H9 (cell line): Measurements from ENCODE around the gene PARP3. TPM values are rescaled to one million over a fixed set of nuclear protein-coding genes. Genes with fewer than 3 reads are reported as not detected.

Experiments used
- DNase-seq: peaks from one replicate; pipeline ENCODE4 v3.0.0-alpha.2; 2017
- H2AFZ ChIP-seq: one replicate; pipeline ENCODE4 v1.6.1; 2013; ENCODE audit warnings: mild to moderate bottlenecking, low read length, control low read depth, moderate library complexity
- H2AK5ac ChIP-seq: 2 replicates; pipeline ENCODE4 v1.6.1; 2013; ENCODE audit warnings: low read length, control low read depth, mixed read lengths; ENCODE audit not compliant: insufficient read length
- H2BK120ac ChIP-seq: one replicate; pipeline ENCODE4 v1.6.1; 2013; ENCODE audit warnings: low read depth, mild to moderate bottlenecking, low read length, control low read depth, inconsistent platforms; ENCODE audit not compliant: poor library complexity, severe bottlenecking
- H2BK12ac ChIP-seq: 2 replicates; pipeline ENCODE4 v1.6.1; 2013; ENCODE audit warnings: low read length, control low read depth, mixed read lengths, low read depth; ENCODE audit not compliant: insufficient read length
- H2BK15ac ChIP-seq: 2 replicates; pipeline ENCODE4 v1.6.1; 2013; ENCODE audit warnings: low read depth, low read length, control low read depth
- H2BK20ac ChIP-seq: one replicate; pipeline ENCODE4 v1.6.1; 2013; ENCODE audit warnings: low read depth, mild to moderate bottlenecking, low read length, control low read depth, inconsistent platforms; ENCODE audit not compliant: poor library complexity, severe bottlenecking
- H2BK5ac ChIP-seq: 2 replicates; pipeline ENCODE4 v1.6.1; 2013; ENCODE audit warnings: low read length, control low read depth, mixed read lengths; ENCODE audit not compliant: insufficient read length
- H3K14ac ChIP-seq: 2 replicates; pipeline ENCODE4 v1.6.1; 2013; ENCODE audit warnings: low read length, control low read depth; ENCODE audit not compliant: insufficient read depth
- H3K18ac ChIP-seq: 2 replicates; pipeline ENCODE4 v1.6.1; 2013; ENCODE audit warnings: low read depth, mild to moderate bottlenecking, mixed read lengths, low read length, control low read depth; ENCODE audit not compliant: insufficient read length
- H3K23ac ChIP-seq: 2 replicates; pipeline ENCODE4 v1.6.1; 2013; ENCODE audit warnings: low read length, control low read depth, mixed read lengths, low read depth; ENCODE audit not compliant: insufficient read length
- H3K23me2 ChIP-seq: 2 replicates; pipeline ENCODE4 v1.6.1; 2013; ENCODE audit warnings: low read depth, mild to moderate bottlenecking, mixed read lengths, low read length, control low read depth; ENCODE audit not compliant: insufficient read length, poor library complexity, severe bottlenecking
- H3K27ac ChIP-seq: 2 replicates; pipeline ENCODE4 v1.5.1; 2013; ENCODE audit warnings: low read length, control low read depth, mixed read lengths, low read depth; ENCODE audit not compliant: insufficient read length
- H3K27me3 ChIP-seq: 2 replicates; pipeline ENCODE4 v1.6.1; 2013; ENCODE audit warnings: low read length, control low read depth, inconsistent platforms; ENCODE audit not compliant: insufficient read depth
- H3K4ac ChIP-seq: 2 replicates; pipeline ENCODE4 v1.6.1; 2013; ENCODE audit warnings: low read depth, mild to moderate bottlenecking, control low read depth, inconsistent platforms, low read length, moderate library complexity
- H3K4me1 ChIP-seq: 2 replicates; pipeline ENCODE4 v1.6.1; 2013; ENCODE audit warnings: low read length, control low read depth, inconsistent platforms; ENCODE audit not compliant: insufficient read depth
- H3K4me2 ChIP-seq: 2 replicates; pipeline ENCODE4 v1.6.1; 2013; ENCODE audit warnings: low read length, control low read depth, mixed read lengths; ENCODE audit not compliant: insufficient read length, insufficient read depth
- H3K56ac ChIP-seq: 2 replicates; pipeline ENCODE4 v1.6.1; 2013; ENCODE audit warnings: low read depth, mild to moderate bottlenecking, mixed read lengths, low read length, control low read depth; ENCODE audit not compliant: insufficient read length
- H3K79me1 ChIP-seq: 2 replicates; pipeline ENCODE4 v1.6.1; 2013; ENCODE audit warnings: low read depth, mild to moderate bottlenecking, moderate library complexity, low read length, control low read depth, inconsistent platforms; ENCODE audit not compliant: insufficient read depth, poor library complexity, severe bottlenecking
- H3K79me2 ChIP-seq: 2 replicates; pipeline ENCODE4 v1.6.1; 2013; ENCODE audit warnings: low read length, control low read depth, inconsistent platforms; ENCODE audit not compliant: insufficient read depth
- H3K9ac ChIP-seq: 2 replicates; pipeline ENCODE4 v1.6.1; 2013; ENCODE audit warnings: low read length, control low read depth, mixed read lengths; ENCODE audit not compliant: insufficient read length; ENCODE audit errors: extremely low read depth
- H3K9me3 ChIP-seq: one replicate; pipeline ENCODE4 v1.6.1; 2013; ENCODE audit warnings: low read depth, low read length, inconsistent platforms; ENCODE audit not compliant: control insufficient read depth
- H3T11ph ChIP-seq: one replicate; pipeline ENCODE4 v1.6.1; 2013; ENCODE audit warnings: mild to moderate bottlenecking, low read length, control low read depth, inconsistent platforms
- H4K20me1 ChIP-seq: one replicate; pipeline ENCODE4 v1.6.1; 2013; ENCODE audit not compliant: control insufficient read depth, insufficient read length, insufficient read depth
- H4K5ac ChIP-seq: 2 replicates; pipeline ENCODE4 v1.6.1; 2013; ENCODE audit warnings: low read depth, mild to moderate bottlenecking, mixed read lengths, low read length, control low read depth; ENCODE audit not compliant: insufficient read length
- H4K8ac ChIP-seq: replicated peaks from 2 replicates; pipeline ENCODE4 v1.6.1; 2013; ENCODE audit warnings: low read length, control low read depth, mixed read lengths, low read depth; ENCODE audit not compliant: insufficient read length
- H4K91ac ChIP-seq: 2 replicates; pipeline ENCODE4 v1.6.1; 2013; ENCODE audit warnings: low read depth, mild to moderate bottlenecking, moderate library complexity, mixed read lengths, low read length, control low read depth; ENCODE audit not compliant: insufficient read length
- H3K27ac Mint-ChIP-seq, 3 experiments: 2 replicates in 2 of 3; 3 replicates in 1 of 3; pipeline ENCODE4 v1.8.0; 2020 to 2021; ENCODE audit warnings: mixed read lengths in 3 of 3, mild to moderate bottlenecking in 1 of 3, moderate library complexity in 1 of 3
- H3K27me3 Mint-ChIP-seq: 2 replicates; pipeline ENCODE4 v1.8.0; 2021; ENCODE audit warnings: low read depth, mild to moderate bottlenecking, moderate library complexity, mixed read lengths
- H3K36me3 Mint-ChIP-seq, 3 experiments: 2 replicates in 2 of 3; 3 replicates in 1 of 3; pipeline ENCODE4 v1.8.0; 2020 to 2021; ENCODE audit warnings: low read depth in 3 of 3, mixed read lengths in 3 of 3; ENCODE audit not compliant: insufficient read depth in 1 of 3
- H3K4me1 Mint-ChIP-seq, 2 experiments: 2 replicates each; pipeline ENCODE4 v1.8.0; 2020; ENCODE audit warnings: mixed read lengths in 2 of 2
- H3K4me3 Mint-ChIP-seq, 2 experiments: 2 replicates in 1 of 2; 3 replicates in 1 of 2; pipeline ENCODE4 v1.8.0; 2020 to 2021; ENCODE audit warnings: mild to moderate bottlenecking in 2 of 2, mixed read lengths in 2 of 2, moderate library complexity in 1 of 2
- H3K9me3 Mint-ChIP-seq, 2 experiments: 2 replicates in 1 of 2; 3 replicates in 1 of 2; pipeline ENCODE4 v1.8.0; 2020; ENCODE audit warnings: mild to moderate bottlenecking in 2 of 2, mixed read lengths in 2 of 2, moderate library complexity in 1 of 2
- WGBS: extraction: QIAGEN DNeasy Blood & Tissue Kit; methylation state at CpG from one replicate; pipeline ENCODE4 v1.1.7; 2013; ENCODE audit warnings: missing lambda C conversion rate, low lambda C conversion rate, mixed read lengths; ENCODE audit not compliant: insufficient read length; ENCODE audit errors: extremely low coverage; 5-methylcytosine and 5-hydroxymethylcytosine counted together
- total RNA-seq: library from RNA; stranded (reverse); gene quantifications from 2 replicates; pipeline ENCODE4 v1.2.1, GENCODE V29; 2021
- TF ChIP-seq, protein P1 (sequence below): fragments of 200-600 bp; sonication (generic); conservative IDR thresholded peaks from 3 replicates; pipeline ENCODE4 v1.8.0; 2021; ENCODE audit warnings: antibody characterized with exemption, mild to moderate bottlenecking

The PARP3 gene
- total RNA-seq, 1 experiment from 2014 or later: 1.3 TPM

DNA sequence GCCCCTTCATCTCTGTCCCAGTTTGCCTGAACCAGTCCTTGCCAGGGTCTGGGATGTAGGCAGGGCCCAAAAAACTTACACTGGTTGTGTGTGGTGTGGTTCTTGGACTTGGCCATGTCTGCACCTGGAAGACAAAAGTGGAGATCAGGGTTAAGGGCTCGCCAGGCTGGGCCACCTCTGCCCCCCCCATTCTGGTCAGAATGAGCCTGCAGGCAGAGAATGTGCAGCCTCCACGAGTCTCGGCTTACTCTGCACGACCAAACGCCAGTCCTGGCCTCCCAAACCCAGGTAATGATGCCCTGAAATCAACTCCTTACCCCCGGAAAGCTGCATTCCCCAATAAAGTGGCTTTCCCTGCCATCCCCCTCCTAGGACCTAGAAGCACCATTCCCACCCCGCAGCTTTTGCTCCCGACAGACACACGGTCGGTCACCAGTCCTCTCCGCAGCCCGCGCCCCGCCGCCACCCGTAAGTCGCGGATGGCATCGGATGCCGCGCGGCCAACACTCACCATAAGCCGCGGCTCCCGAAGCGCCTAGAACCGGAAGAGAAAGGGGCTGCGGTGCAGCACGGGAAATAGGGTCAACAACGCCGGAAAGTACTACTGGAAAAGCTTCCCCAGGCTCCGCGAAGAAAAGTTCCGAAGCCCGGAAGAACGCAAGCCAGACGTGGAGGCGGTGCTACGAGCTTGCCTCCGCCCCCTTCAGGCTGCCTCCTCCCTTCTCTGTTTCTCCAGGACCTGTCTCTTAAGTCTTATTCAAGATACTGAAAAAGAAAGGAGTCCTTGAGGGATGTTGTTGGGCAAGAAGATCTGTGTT is 53.4 kb downstream of the PARP3 start, which contains the start of gene RPL29:
TSS of gene RPL29 (minus strand) at position 550 of the 818 bp plus-strand sequence. CDS start at position 116, 434 bp downstream.
- peak; percentile 94 for DNase-seq
- Histone ChIP-seq H4K91ac (peak within 1 kb of the TSS; percentile 95), H3K23me2 (peaks cover 11% of the 10 kb centered on the region), H3K4ac (peak within 1 kb of the TSS; percentile 92), H3K9ac (peak within 1 kb of the TSS; percentile 100), H3K14ac (peak within 1 kb of the TSS; percentile 99), H4K5ac (peak within 1 kb of the TSS; percentile 93), H3K18ac (peak within 1 kb of the TSS; percentile 93), H3K4me1 (peaks cover 7% of the 10 kb centered on the region), H3K23ac (no peak within 1 kb of the TSS), H3K4me2 (peak within 1 kb of the TSS; percentile 82), H3K27me3 (no peaks in the 10 kb centered on the region), H3K56ac (peak within 1 kb of the TSS; percentile 42), H2BK12ac (no peak within 1 kb of the TSS), H2BK20ac (no peak within 1 kb of the TSS), H2BK120ac (no peak within 1 kb of the TSS), H4K20me1 (peaks cover 2% of the 10 kb centered on the region), H2BK15ac (no peak within 1 kb of the TSS), H2BK5ac (peak within 1 kb of the TSS; percentile 64), H2AFZ (no peak within 1 kb of the TSS), H3K79me2 (peaks cover 10% of the 10 kb centered on the region; the same call in 1 of the 2 replicates), H3K79me1 (peaks cover 7% of the 10 kb centered on the region), H2AK5ac (peak within 1 kb of the TSS; percentile 79), H3K9me3 (no peaks in the 10 kb centered on the region), H3T11ph (no peak within 1 kb of the TSS), H3K27ac (peak within 1 kb of the TSS; percentile 65), H4K8ac (peak within 1 kb of the TSS; percentile 100)
- H3K27me3 Mint-ChIP-seq: peaks cover 4% of the 10 kb centered on the region
- peak within 1 kb of the TSS; percentile 100 for H3K4me3 Mint-ChIP-seq
- peaks cover 18 to 32% of the 10 kb centered on the region in 2 experiments for H3K4me1 Mint-ChIP-seq
- H3K36me3 Mint-ChIP-seq: peaks cover 40 to 47% (median 46%) of the 10 kb centered on the region in 3 experiments
- no peaks in the 10 kb centered on the region; a peak in 1 of 5 replicates for H3K9me3 Mint-ChIP-seq
- no CpG with 5 or more reads among the region's 40 CpGs for WGBS
- H3K27ac Mint-ChIP-seq: peak within 1 kb of the TSS; percentile 99 to 100 (median 100)
- TF ChIP-seq, protein P1, sequence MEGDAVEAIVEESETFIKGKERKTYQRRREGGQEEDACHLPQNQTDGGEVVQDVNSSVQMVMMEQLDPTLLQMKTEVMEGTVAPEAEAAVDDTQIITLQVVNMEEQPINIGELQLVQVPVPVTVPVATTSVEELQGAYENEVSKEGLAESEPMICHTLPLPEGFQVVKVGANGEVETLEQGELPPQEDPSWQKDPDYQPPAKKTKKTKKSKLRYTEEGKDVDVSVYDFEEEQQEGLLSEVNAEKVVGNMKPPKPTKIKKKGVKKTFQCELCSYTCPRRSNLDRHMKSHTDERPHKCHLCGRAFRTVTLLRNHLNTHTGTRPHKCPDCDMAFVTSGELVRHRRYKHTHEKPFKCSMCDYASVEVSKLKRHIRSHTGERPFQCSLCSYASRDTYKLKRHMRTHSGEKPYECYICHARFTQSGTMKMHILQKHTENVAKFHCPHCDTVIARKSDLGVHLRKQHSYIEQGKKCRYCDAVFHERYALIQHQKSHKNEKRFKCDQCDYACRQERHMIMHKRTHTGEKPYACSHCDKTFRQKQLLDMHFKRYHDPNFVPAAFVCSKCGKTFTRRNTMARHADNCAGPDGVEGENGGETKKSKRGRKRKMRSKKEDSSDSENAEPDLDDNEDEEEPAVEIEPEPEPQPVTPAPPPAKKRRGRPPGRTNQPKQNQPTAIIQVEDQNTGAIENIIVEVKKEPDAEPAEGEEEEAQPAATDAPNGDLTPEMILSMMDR: peak; percentile 21; the same call in 1 of the 3 replicates
